HepG2 (cell line): ENCODE results near the gene OR6S1. TPM values are rescaled to one million over a fixed set of nuclear protein-coding genes. Genes with fewer than 3 reads are reported as not detected.
A peak's percentile ranks its signal among the peaks of the same experiment; 100 is the strongest.

Experiments
- CCAR2 ChIP-seq: fragments of 200-400 bp; formaldehyde crosslinking; optimal IDR thresholded peaks from 2 replicates; pipeline ENCODE3; 2018; ENCODE audit warnings: low read depth, mild to moderate bottlenecking, low read length, moderate library complexity
- E2F2 ChIP-seq: sonication (generic); formaldehyde crosslinking; IDR thresholded peaks from 2 replicates; pipeline ENCODE4 v1.4.0; 2020; ENCODE audit warnings: missing genetic modification reagents, borderline replicate concordance
- ESRRA ChIP-seq: sonication (generic); formaldehyde crosslinking; IDR thresholded peaks from 2 replicates; pipeline ENCODE4 v1.5.1; 2020; ENCODE audit warnings: mild to moderate bottlenecking, low read depth, missing genetic modification reagents
- GATA4 ChIP-seq: sonication (generic); IDR thresholded peaks from 2 replicates; pipeline ENCODE4 v1.6.1; 2016; ENCODE audit warnings: antibody characterized with exemption, low read depth, borderline replicate concordance
- KIAA2018 ChIP-seq: sonication (generic); formaldehyde crosslinking; IDR thresholded peaks from 2 replicates; pipeline ENCODE4 v1.5.0; 2020; ENCODE audit warnings: mild to moderate bottlenecking, missing genetic modification reagents, borderline replicate concordance
- MAX ChIP-seq: IDR thresholded peaks from 2 replicates; pipeline ENCODE4 v1.6.1; 2012; ENCODE audit warnings: inconsistent platforms
- POGZ ChIP-seq: sonication (generic); formaldehyde crosslinking; IDR thresholded peaks from 2 replicates; pipeline ENCODE4 v1.4.0; 2020; ENCODE audit warnings: mild to moderate bottlenecking, missing genetic modification reagents
- TEAD3 ChIP-seq: optimal IDR thresholded peaks from 2 replicates; pipeline ENCODE3; 2016; ENCODE audit warnings: borderline replicate concordance
- U2AF1 ChIP-seq: fragments of 200-400 bp; formaldehyde crosslinking; optimal IDR thresholded peaks from 2 replicates; pipeline ENCODE3; 2017; ENCODE audit warnings: mild to moderate bottlenecking, low read depth, low read length
- ZBTB33 ChIP-seq: sonication (generic); formaldehyde crosslinking; IDR thresholded peaks from 2 replicates; pipeline ENCODE4 v1.4.0; 2020; ENCODE audit warnings: missing genetic modification reagents
- ZNF180 ChIP-seq: sonication (generic); formaldehyde crosslinking; IDR thresholded peaks from 2 replicates; pipeline ENCODE4 v1.4.0; 2020; ENCODE audit warnings: low read depth, missing genetic modification reagents, borderline replicate concordance
- ZNF224 ChIP-seq: sonication (generic); formaldehyde crosslinking; IDR thresholded peaks from 2 replicates; pipeline ENCODE4 v1.5.0; 2020; ENCODE audit warnings: mild to moderate bottlenecking, missing genetic modification reagents
- ZNF292 ChIP-seq: sonication (generic); formaldehyde crosslinking; IDR thresholded peaks from 2 replicates; pipeline ENCODE4 v1.8.1; 2022; ENCODE audit warnings: mild to moderate bottlenecking, low read depth, missing genetic modification reagents, borderline replicate concordance
- ZNF329 ChIP-seq: sonication (generic); formaldehyde crosslinking; IDR thresholded peaks from 2 replicates; pipeline ENCODE4 v1.9.0; 2021; ENCODE audit warnings: low read depth, mild to moderate bottlenecking, missing genetic modification reagents
- ZNF354B ChIP-seq: sonication (generic); formaldehyde crosslinking; IDR thresholded peaks from 2 replicates; pipeline ENCODE4 v1.8.0; 2022; ENCODE audit warnings: mild to moderate bottlenecking, missing genetic modification reagents
- ZNF790 ChIP-seq: sonication (generic); formaldehyde crosslinking; IDR thresholded peaks from 2 replicates; pipeline ENCODE4 v1.8.0; 2022; ENCODE audit warnings: missing genetic modification reagents, mild to moderate bottlenecking, borderline replicate concordance
- ZNF883 ChIP-seq: sonication (generic); formaldehyde crosslinking; IDR thresholded peaks from 2 replicates; pipeline ENCODE4 v1.5.1; 2020; ENCODE audit warnings: mild to moderate bottlenecking, missing genetic modification reagents; ENCODE audit errors: not compliant biosample characterization
- polyA plus RNA-seq, 8 experiments: library from polyadenylated mRNA; depleted of rRNA in 3 of 8; stranded (reverse) in 7 of 8; unstranded in 1 of 8; fragments of >200 nt; fragmentation: Illumina TruSeq in 4 of 8; extraction: Trizol in 4 of 8; gene quantifications; 2 replicates each; pipeline versions ENCODE4 v1.2.1 to v1.2.3, GENCODE V29; 2011 to 2016; ENCODE audit warnings: low read depth in 4 of 8, missing spikeins in 1 of 8, mixed read lengths in 1 of 8; ENCODE audit not compliant: insufficient read depth in 1 of 8
- total RNA-seq, 5 experiments: library from RNA; depleted of rRNA; stranded (reverse); fragments of >200 nt; fragmentation: Illumina TruSeq; extraction: Trizol; gene quantifications; 2 replicates each; pipeline ENCODE4 v1.2.3, GENCODE V29; 2016; ENCODE audit warnings: low read depth in 1 of 5

Gene OR6S1
- total and polyA plus RNA-seq, 2 of the 13 experiments (the other 11 are each of a cell fraction or from before 2014, with no cell fraction given): 0.09 TPM; not detected in 1

- TF ChIP-seq KIAA2018 (CRISPR knock-in tag): no peak
- TF ChIP-seq E2F2 (CRISPR knock-in tag): no peak
- no peak for TF ChIP-seq ZNF883
- no peak for TF ChIP-seq MAX
- no peak for TF ChIP-seq ZBTB33 (CRISPR knock-in tag)
- no peak for TF ChIP-seq GATA4
- TF ChIP-seq ESRRA (CRISPR knock-in tag): no peak; the same call in 1 of the 2 replicates
- no peak for TF ChIP-seq U2AF1
- TF ChIP-seq TEAD3 (CRISPR knock-in tag): no peak
- no peak for TF ChIP-seq ZNF354B (CRISPR knock-in tag)
- TF ChIP-seq CCAR2: peak; percentile 40
- TF ChIP-seq ZNF329 (CRISPR knock-in tag): 0 out of 2 replicates have a peak, but pooled peaks have one; percentile 9
- no peak for TF ChIP-seq ZNF790
- no peak for TF ChIP-seq ZNF292
- peak; percentile 38; the same call in 1 of the 2 replicates for TF ChIP-seq POGZ (CRISPR knock-in tag)
- TF ChIP-seq ZNF180 (CRISPR knock-in tag): peak; percentile 86; the same call in 1 of the 2 replicates
- no peak for TF ChIP-seq ZNF224 (CRISPR knock-in tag)
Measured at GRCh38 chr14:20683125-20683890, 41.8 kb upstream of the OR6S1 start (continued).
